GM18867 (cell line): Measurements from ENCODE around the gene GALNT2.

Source experiments
- ATAC-seq: cut with Tn5 transposase; IDR thresholded peaks from one replicate; pipeline ENCODE4 v1.9.1; 2021; ENCODE audit warnings: mild to moderate bottlenecking, moderate library complexity; ENCODE audit not compliant: unreplicated experiment

The GALNT2 gene

GRCh38 chr1:230087028-230087716, 20.1 kb downstream of the GALNT2 start:
- no peak for ATAC-seq

- no peak for ATAC-seq
Observed at GRCh38 chr1:230087717-230088105, 20.7 kb downstream of the GALNT2 start.

GRCh38 chr1:230090194-230090711, 23.2 kb downstream of the GALNT2 start:
- ATAC-seq, result no peak

GRCh38 chr1:230091473-230092231, 24.6 kb downstream of the GALNT2 start:
- ATAC-seq, result no peak

- ATAC-seq, result no peak
Observed at GRCh38 chr1:230094746-230095145, 27.7 kb downstream of the GALNT2 start.

- no peak for ATAC-seq
Observed at GRCh38 chr1:230095938-230096337, 28.9 kb downstream of the GALNT2 start.

- ATAC-seq, result no peak
Observed at GRCh38 chr1:230097370-230097769, 30.3 kb downstream of the GALNT2 start.

- ATAC-seq, result no peak
Observed at GRCh38 chr1:230098723-230099122, 31.7 kb downstream of the GALNT2 start.

GRCh38 chr1:230099465-230099864, 32.4 kb downstream of the GALNT2 start:
- ATAC-seq, result no peak

GRCh38 chr1:230100932-230101331, 33.9 kb downstream of the GALNT2 start:
- no peak for ATAC-seq

- ATAC-seq, result no peak
Observed at GRCh38 chr1:230101556-230101955, 34.5 kb downstream of the GALNT2 start.

GRCh38 chr1:230102046-230102445, 35.0 kb downstream of the GALNT2 start:
- ATAC-seq, result no peak

GRCh38 chr1:230102472-230102871, 35.4 kb downstream of the GALNT2 start:
- ATAC-seq, result no peak

- no peak for ATAC-seq
Observed at GRCh38 chr1:230103306-230104173, 36.5 kb downstream of the GALNT2 start.

- ATAC-seq, result peak; percentile 61
Observed at GRCh38 chr1:230104395-230105244, 37.6 kb downstream of the GALNT2 start.

GRCh38 chr1:230105245-230105753, 38.3 kb downstream of the GALNT2 start:
- no peak for ATAC-seq

- ATAC-seq, result peak; percentile 30
Observed at GRCh38 chr1:230105754-230106625, 39.0 kb downstream of the GALNT2 start.

GRCh38 chr1:230107941-230108340, 40.9 kb downstream of the GALNT2 start:
- no peak for ATAC-seq

GRCh38 chr1:230108580-230108979, 41.5 kb downstream of the GALNT2 start:
- no peak for ATAC-seq
